DND-41 (cell line): ENCODE data around the gene PRPF6.

Source experiments
- EZH2 ChIP-seq: IDR thresholded peaks from 3 replicates; pipeline ENCODE4 v1.6.1; 2012; ENCODE audit warnings: borderline replicate concordance, low read depth, mild to moderate bottlenecking, moderate library complexity, low read length, inconsistent platforms; ENCODE audit not compliant: severe bottlenecking
- TF ChIP-seq, protein P1 (sequence below): IDR thresholded peaks from 2 replicates; pipeline ENCODE4 v1.5.1; 2012; ENCODE audit warnings: borderline replicate concordance, low read length, moderate library complexity, mild to moderate bottlenecking; ENCODE audit not compliant: poor library complexity, severe bottlenecking; ENCODE audit errors: extremely low read depth

DNA sequence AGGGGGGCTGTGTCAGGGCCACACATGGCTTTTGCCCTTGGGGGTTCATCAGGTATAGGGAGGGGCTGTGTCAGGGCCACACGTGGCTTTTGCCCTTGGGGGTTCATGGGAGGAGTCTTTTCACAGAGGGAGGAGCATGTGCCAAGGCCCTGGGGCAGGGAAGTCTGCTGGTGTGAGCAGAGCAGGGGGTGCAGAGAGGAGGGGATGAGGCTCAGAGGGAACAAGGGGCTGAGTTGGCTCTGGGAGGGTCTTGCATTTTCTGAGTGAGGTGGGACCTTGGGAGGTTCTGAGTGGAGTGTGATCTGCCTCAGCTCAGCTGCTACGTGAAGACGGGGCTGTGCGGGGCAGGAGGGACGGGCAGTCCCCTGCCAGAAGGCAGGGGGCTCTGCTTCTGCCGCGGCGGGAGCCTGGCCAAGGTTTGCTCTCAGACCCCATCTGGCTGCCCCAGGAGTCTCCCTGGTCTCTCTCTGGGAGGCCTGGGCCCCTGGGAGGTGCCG is 74.5 kb downstream of the PRPF6 start:
- TF ChIP-seq, protein P1, sequence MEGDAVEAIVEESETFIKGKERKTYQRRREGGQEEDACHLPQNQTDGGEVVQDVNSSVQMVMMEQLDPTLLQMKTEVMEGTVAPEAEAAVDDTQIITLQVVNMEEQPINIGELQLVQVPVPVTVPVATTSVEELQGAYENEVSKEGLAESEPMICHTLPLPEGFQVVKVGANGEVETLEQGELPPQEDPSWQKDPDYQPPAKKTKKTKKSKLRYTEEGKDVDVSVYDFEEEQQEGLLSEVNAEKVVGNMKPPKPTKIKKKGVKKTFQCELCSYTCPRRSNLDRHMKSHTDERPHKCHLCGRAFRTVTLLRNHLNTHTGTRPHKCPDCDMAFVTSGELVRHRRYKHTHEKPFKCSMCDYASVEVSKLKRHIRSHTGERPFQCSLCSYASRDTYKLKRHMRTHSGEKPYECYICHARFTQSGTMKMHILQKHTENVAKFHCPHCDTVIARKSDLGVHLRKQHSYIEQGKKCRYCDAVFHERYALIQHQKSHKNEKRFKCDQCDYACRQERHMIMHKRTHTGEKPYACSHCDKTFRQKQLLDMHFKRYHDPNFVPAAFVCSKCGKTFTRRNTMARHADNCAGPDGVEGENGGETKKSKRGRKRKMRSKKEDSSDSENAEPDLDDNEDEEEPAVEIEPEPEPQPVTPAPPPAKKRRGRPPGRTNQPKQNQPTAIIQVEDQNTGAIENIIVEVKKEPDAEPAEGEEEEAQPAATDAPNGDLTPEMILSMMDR, result no peak
- no peak for TF ChIP-seq EZH2
